Stimulated activated CD4-positive, alpha-beta T cell treated with anti-CD3 and anti-CD28 coated beads, Interleukin-15, amount 100 ng/mL, for 24 hours (primary cell): ENCODE data around the gene TFIP11.

Source experiments
- DNase-seq: peaks from one replicate; pipeline ENCODE4 v3.0.0-alpha.2; 2020

The TFIP11 gene

GRCh38 chr22:26445577-26446275, 66.5 kb downstream of the TFIP11 start:
- DNase-seq, result no peak

DNA sequence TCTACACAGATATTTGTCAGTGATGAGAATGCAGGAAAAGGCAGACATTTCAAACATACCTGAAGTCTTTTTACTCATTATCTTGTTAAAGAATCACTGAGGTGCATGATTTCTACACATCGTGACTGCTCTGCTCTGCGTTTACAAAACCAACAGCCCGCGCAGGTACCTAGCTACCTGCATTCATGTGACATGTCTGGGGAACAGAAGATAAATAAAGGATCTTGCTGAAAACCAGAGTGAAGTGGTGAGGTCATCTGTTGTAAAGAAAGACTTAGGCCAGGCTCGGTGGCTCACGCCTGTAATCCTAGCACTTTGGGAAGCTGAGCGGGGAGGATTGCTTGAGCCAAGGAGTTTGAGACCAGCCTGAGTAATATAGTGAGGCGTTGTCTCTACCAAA, 67.5 kb downstream of the TFIP11 start:
- no peak for DNase-seq

GRCh38 chr22:26443901-26444690, 68.2 kb downstream of the TFIP11 start:
- DNase-seq, result no peak

GRCh38 chr22:26442086-26442756, 70.1 kb downstream of the TFIP11 start:
- DNase-seq, result no peak
